ENCODE measurements around the gene ACSL6. TPM values are rescaled to one million over a fixed set of nuclear protein-coding genes. Genes with fewer than 3 reads are reported as not detected.

ACSL6 gene
- total and polyA plus RNA-seq, 2 donors (not counting 1 experiment from before 2014, with no cell fraction given): 0.02 to 0.33 TPM

- Histone ChIP-seq H3K36me3 (ENCODE audit: control insufficient read depth, insufficient read depth, low read length) (no peaks in the 10 kb centered on the region), H3K79me2 (ENCODE audit: control insufficient read depth, insufficient read depth, low read length) (no peaks in the 10 kb centered on the region), H3K27ac (ENCODE audit: insufficient read depth, low read length) (no peak overlapping the region), H2AFZ (ENCODE audit: low read length) (no peak overlapping the region), H3K4me1 (ENCODE audit: control insufficient read depth, extremely low read depth, insufficient read depth, low read length) (no peaks in the 10 kb centered on the region), H4K20me1 (ENCODE audit: control insufficient read depth, extremely low read depth, insufficient read depth, low read length) (no peaks in the 10 kb centered on the region), H3K9ac (ENCODE audit: insufficient read depth, low read length) (no peak overlapping the region), H3K4me3 (replicated peaks in 1 of 4; ENCODE audit: control extremely low read depth in 1 of 4, insufficient read depth in 1 of 4, low read depth in 3 of 4, low read length in 4 of 4) (no peak overlapping the region), H3K4me2 (ENCODE audit: extremely low read depth, insufficient read depth, low read length) (no peak overlapping the region), H3K9me3 (ENCODE audit: control insufficient read depth, insufficient read depth, low read depth, low read length) (no peaks in the 10 kb centered on the region), H3K27me3 (ENCODE audit: control insufficient read depth, insufficient read depth, low read length) (no peaks in the 10 kb centered on the region)
- no peak for DNase-seq (ENCODE audit: low read depth in 2 of 2)
- TF ChIP-seq EZH2 (IDR thresholded peaks at IDR 0.05; ENCODE audit: low read length, missing control alignments): no peak
- TF ChIP-seq, protein P1, sequence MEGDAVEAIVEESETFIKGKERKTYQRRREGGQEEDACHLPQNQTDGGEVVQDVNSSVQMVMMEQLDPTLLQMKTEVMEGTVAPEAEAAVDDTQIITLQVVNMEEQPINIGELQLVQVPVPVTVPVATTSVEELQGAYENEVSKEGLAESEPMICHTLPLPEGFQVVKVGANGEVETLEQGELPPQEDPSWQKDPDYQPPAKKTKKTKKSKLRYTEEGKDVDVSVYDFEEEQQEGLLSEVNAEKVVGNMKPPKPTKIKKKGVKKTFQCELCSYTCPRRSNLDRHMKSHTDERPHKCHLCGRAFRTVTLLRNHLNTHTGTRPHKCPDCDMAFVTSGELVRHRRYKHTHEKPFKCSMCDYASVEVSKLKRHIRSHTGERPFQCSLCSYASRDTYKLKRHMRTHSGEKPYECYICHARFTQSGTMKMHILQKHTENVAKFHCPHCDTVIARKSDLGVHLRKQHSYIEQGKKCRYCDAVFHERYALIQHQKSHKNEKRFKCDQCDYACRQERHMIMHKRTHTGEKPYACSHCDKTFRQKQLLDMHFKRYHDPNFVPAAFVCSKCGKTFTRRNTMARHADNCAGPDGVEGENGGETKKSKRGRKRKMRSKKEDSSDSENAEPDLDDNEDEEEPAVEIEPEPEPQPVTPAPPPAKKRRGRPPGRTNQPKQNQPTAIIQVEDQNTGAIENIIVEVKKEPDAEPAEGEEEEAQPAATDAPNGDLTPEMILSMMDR (conservative IDR thresholded peaks at IDR 0.05 in 1 of 2, IDR thresholded peaks at IDR 0.05 in 1 of 2; ENCODE audit: low read depth in 1 of 2, low read length in 2 of 2): no peak
These were observed 71.6 kb downstream of the ACSL6 start for GRCh38 chr5:131939690-131940345.

GRCh38 chr5:131932235-131932634 is 79.2 kb downstream of the ACSL6 start:
- H3K4me3 ChIP-seq (replicated peaks in 1 of 4; ENCODE audit: control extremely low read depth in 1 of 4, insufficient read depth in 1 of 4, low read depth in 3 of 4, low read length in 4 of 4): no peak overlapping the region

DNA sequence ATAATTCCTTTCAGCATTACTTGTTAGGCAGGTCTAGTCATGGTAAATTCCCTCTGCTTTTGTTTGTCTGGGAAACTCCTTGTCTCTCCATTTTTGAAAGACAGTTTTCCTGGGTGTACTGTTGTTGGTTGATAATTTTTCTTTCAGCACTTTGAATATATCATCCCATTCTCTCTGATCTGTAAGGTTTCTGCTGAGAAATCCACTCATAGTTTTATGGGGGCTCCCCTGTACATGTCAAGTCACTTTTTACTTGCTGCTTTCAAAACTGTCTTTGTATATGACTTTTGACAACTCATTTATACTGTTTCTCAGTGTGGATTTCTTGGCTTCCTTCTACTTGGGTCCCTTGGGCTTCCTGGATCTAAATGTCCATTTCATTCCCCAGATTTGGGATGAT is 82.5 kb downstream of the ACSL6 start:
- TF ChIP-seq EZH2 (IDR thresholded peaks at IDR 0.05; ENCODE audit: low read length, missing control alignments): no peak
- TF ChIP-seq, protein P1 (conservative IDR thresholded peaks at IDR 0.05 in 1 of 2, IDR thresholded peaks at IDR 0.05 in 1 of 2; ENCODE audit: low read depth in 1 of 2, low read length in 2 of 2): no peak
- Histone ChIP-seq H3K9ac (ENCODE audit: insufficient read depth, low read length) (no peak overlapping the region), H2AFZ (ENCODE audit: low read length) (no peak overlapping the region), H3K4me1 (ENCODE audit: control insufficient read depth, extremely low read depth, insufficient read depth, low read length) (no peaks in the 10 kb centered on the region), H3K27me3 (ENCODE audit: control insufficient read depth, insufficient read depth, low read length) (no peaks in the 10 kb centered on the region), H4K20me1 (ENCODE audit: control insufficient read depth, extremely low read depth, insufficient read depth, low read length) (no peaks in the 10 kb centered on the region), H3K79me2 (ENCODE audit: control insufficient read depth, insufficient read depth, low read length) (no peaks in the 10 kb centered on the region), H3K27ac (ENCODE audit: insufficient read depth, low read length) (no peak overlapping the region), H3K4me2 (ENCODE audit: extremely low read depth, insufficient read depth, low read length) (no peak overlapping the region), H3K9me3 (ENCODE audit: control insufficient read depth, insufficient read depth, low read depth, low read length) (no peaks in the 10 kb centered on the region), H3K36me3 (ENCODE audit: control insufficient read depth, insufficient read depth, low read length) (no peaks in the 10 kb centered on the region), H3K4me3 (replicated peaks in 1 of 4; ENCODE audit: control extremely low read depth in 1 of 4, insufficient read depth in 1 of 4, low read depth in 3 of 4, low read length in 4 of 4) (no peak overlapping the region)
- no peak for DNase-seq (ENCODE audit: low read depth in 2 of 2)

More at GRCh38 chr5:131932235-131932634, 79.2 kb downstream of the ACSL6 start:
- no peaks in the 10 kb centered on the region for H3K9me3 ChIP-seq (ENCODE audit: control insufficient read depth, insufficient read depth, low read depth, low read length)
- H2AFZ ChIP-seq (ENCODE audit: low read length): no peak overlapping the region
- no peak for DNase-seq (ENCODE audit: low read depth in 2 of 2)
- no peaks in the 10 kb centered on the region for H3K4me1 ChIP-seq (ENCODE audit: control insufficient read depth, extremely low read depth, insufficient read depth, low read length)
- no peak overlapping the region for H3K27ac ChIP-seq (ENCODE audit: insufficient read depth, low read length)
- H3K9ac ChIP-seq (ENCODE audit: insufficient read depth, low read length): no peak overlapping the region
- no peak overlapping the region for H3K4me2 ChIP-seq (ENCODE audit: extremely low read depth, insufficient read depth, low read length)
- H3K27me3 ChIP-seq (ENCODE audit: control insufficient read depth, insufficient read depth, low read length): no peaks in the 10 kb centered on the region
- no peaks in the 10 kb centered on the region for H4K20me1 ChIP-seq (ENCODE audit: control insufficient read depth, extremely low read depth, insufficient read depth, low read length)
- TF ChIP-seq EZH2 (IDR thresholded peaks at IDR 0.05; ENCODE audit: low read length, missing control alignments): no peak
- TF ChIP-seq, protein P1 (conservative IDR thresholded peaks at IDR 0.05 in 1 of 2, IDR thresholded peaks at IDR 0.05 in 1 of 2; ENCODE audit: low read depth in 1 of 2, low read length in 2 of 2): no peak
- H3K79me2 ChIP-seq (ENCODE audit: control insufficient read depth, insufficient read depth, low read length): no peaks in the 10 kb centered on the region
- no peaks in the 10 kb centered on the region for H3K36me3 ChIP-seq (ENCODE audit: control insufficient read depth, insufficient read depth, low read length)
